ENCODE results near the gene SGTA.

The SGTA gene

GRCh38 chr19:2768365-2769132 is 14.5 kb downstream of the SGTA start:
- no peak for DNase-seq

- DNase-seq, result no peak
Measured at GRCh38 chr19:2767688-2768087, 15.4 kb downstream of the SGTA start.

- no peak for DNase-seq
Measured at GRCh38 chr19:2766594-2767372, 16.3 kb downstream of the SGTA start.

- no peak for DNase-seq
Measured at GRCh38 chr19:2765376-2765775, 17.7 kb downstream of the SGTA start.

- DNase-seq, result no peak
Measured at GRCh38 chr19:2764945-2765344, 18.1 kb downstream of the SGTA start.

GRCh38 chr19:2763687-2764086 is 19.4 kb downstream of the SGTA start:
- no peak for DNase-seq

GRCh38 chr19:2762783-2763496 is 20.1 kb downstream of the SGTA start:
- no peak for DNase-seq

GRCh38 chr19:2761876-2762782 is 20.9 kb downstream of the SGTA start:
- no peak for DNase-seq

GRCh38 chr19:2761309-2761677 is 21.8 kb downstream of the SGTA start:
- DNase-seq, result no peak

GRCh38 chr19:2759965-2760364 is 23.1 kb downstream of the SGTA start:
- no peak for DNase-seq

GRCh38 chr19:2759362-2759761 is 23.7 kb downstream of the SGTA start:
- DNase-seq, result no peak

- no peak for DNase-seq
Measured at GRCh38 chr19:2758601-2759313, 24.3 kb downstream of the SGTA start.

GRCh38 chr19:2756921-2757881 is 25.9 kb downstream of the SGTA start:
- no peak for DNase-seq

- DNase-seq, result no peak
Measured at GRCh38 chr19:2756477-2756876, 26.6 kb downstream of the SGTA start.

- no peak for DNase-seq
Measured at GRCh38 chr19:2755811-2756210, 27.3 kb downstream of the SGTA start.

- no peak for DNase-seq
Measured at GRCh38 chr19:2755448-2755705, 27.7 kb downstream of the SGTA start.

GRCh38 chr19:2754659-2755447 is 28.2 kb downstream of the SGTA start:
- no peak for DNase-seq

- DNase-seq, result no peak
Measured at GRCh38 chr19:2751438-2751830, 31.6 kb downstream of the SGTA start.

- DNase-seq, result no peak
Measured at GRCh38 chr19:2750808-2751437, 32.1 kb downstream of the SGTA start.

- DNase-seq, result no peak
Measured at GRCh38 chr19:2747349-2747748, 35.7 kb downstream of the SGTA start.

Data from NCI-H1694 treated with DMSO at 0.1 percent for 48 hours (cell line).